AG04449 (cell line): ENCODE results near the gene JAZF1.

ENCODE experiments used
- CTCF ChIA-PET: fragments of 350-600 bp; formaldehyde crosslinking; extraction: SDS; loops from one replicate; lab custom pipeline; 2021; ENCODE audit warnings: antibody characterized with exemption; lab: Yijun Ruan, JAX
- POLR2A ChIA-PET: fragments of 400-600, 350-600 bp; formaldehyde crosslinking; extraction: SDS; loops from one replicate; lab custom pipeline; 2020; ENCODE audit warnings: antibody characterized with exemption, inconsistent platforms; lab: Yijun Ruan, JAX
- DNase-seq: peaks from one replicate; pipeline ENCODE4 v3.0.0-alpha.2; 2010; ENCODE audit warnings: low read depth, low spot score
- H3K4me3 ChIP-seq: 2 replicates; pipeline ENCODE4 v1.5.1; 2011; ENCODE audit warnings: low read depth, mild to moderate bottlenecking, control low read depth, low read length
- TF ChIP-seq, protein P1 (sequence below): IDR thresholded peaks from one replicate; pipeline ENCODE4 v1.5.1; 2011; ENCODE audit warnings: mild to moderate bottlenecking, moderate library complexity, low read length, control low read depth, inconsistent platforms; ENCODE audit not compliant: insufficient read depth; ENCODE audit errors: missing control alignments

JAZF1 gene

DNA sequence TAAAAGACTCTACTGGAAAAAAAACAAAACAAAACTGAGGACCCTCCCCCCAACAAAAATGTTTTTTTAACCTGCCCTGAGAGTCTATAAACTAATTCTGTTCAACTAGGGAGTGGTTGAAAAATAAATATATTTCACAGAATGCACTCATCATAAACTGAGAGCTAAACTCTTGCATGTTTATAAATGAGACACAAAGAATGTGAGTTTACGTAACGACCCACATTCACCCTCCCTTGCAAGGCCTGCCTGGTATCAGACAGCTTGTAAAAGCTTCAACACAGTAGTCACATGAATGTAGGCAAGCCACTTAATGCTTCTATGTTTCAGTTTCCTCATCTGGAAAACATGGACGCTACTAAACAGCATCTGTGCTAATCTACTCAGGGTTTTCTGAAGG lies 50.3 kb downstream of the JAZF1 start:
- POLR2A ChIA-PET, result no interaction called here
- TF ChIP-seq, protein P1, sequence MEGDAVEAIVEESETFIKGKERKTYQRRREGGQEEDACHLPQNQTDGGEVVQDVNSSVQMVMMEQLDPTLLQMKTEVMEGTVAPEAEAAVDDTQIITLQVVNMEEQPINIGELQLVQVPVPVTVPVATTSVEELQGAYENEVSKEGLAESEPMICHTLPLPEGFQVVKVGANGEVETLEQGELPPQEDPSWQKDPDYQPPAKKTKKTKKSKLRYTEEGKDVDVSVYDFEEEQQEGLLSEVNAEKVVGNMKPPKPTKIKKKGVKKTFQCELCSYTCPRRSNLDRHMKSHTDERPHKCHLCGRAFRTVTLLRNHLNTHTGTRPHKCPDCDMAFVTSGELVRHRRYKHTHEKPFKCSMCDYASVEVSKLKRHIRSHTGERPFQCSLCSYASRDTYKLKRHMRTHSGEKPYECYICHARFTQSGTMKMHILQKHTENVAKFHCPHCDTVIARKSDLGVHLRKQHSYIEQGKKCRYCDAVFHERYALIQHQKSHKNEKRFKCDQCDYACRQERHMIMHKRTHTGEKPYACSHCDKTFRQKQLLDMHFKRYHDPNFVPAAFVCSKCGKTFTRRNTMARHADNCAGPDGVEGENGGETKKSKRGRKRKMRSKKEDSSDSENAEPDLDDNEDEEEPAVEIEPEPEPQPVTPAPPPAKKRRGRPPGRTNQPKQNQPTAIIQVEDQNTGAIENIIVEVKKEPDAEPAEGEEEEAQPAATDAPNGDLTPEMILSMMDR, result no peak
- DNase-seq, result peak; percentile 79
- H3K4me3 ChIP-seq, result no peak overlapping the region
- CTCF ChIA-PET, result interaction anchor here (1.6 kb wide), 1 partner anchor 36 kb away, joined by 7 read pairs; no protein-coding TSS in a partner anchor

DNA sequence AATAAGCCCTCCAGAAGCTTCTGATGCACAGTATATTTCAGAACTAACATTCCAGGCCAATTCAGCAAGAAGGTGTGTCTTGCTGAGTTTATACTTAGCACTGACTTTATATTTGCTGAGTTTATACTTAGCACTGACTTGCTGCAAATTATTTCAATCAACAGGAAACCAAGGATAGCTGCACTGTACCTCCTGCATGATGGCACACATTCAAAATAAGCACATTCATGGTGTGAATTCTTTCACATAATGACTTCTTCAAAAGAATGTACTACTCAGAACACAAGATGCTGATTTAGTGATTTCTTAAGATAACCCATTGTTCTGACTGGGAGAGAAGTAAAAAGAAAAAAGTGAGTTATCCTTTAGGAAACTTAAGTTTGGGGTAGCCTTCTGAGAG lies 52.0 kb downstream of the JAZF1 start:
- CTCF ChIA-PET, result no interaction called here

DNA sequence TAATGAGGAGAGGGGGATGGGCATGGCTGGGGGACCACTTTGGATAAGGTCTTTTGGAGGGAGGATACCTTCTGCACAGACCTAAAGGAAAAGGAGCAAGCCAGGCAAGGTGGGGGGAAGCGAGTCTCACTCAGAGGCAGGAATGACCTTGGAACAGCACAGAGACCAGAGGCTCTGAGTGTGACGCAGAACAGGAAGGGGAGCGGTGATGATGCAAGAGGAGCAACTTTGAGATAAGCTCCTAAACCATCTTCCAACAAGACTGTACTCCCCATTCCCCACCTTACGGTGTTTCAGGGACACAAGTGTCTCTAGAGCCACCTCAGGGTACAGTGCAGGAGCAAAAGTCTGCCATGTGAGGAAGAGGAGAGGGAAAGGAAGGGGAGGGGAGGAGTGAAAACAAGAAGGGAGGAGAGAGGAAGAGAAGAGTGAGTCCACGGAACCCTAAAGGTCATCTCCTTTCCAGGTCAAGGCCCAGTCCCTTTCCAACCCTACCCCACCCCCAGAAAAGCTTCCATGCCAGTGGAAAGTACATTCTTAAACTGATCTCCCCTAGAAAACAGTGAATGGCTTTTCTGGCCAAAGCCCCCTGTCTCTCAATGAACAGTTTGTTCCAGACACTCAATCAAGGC lies 54.1 kb downstream of the JAZF1 start:
- POLR2A ChIA-PET, result no interaction called here
- CTCF ChIA-PET, result interaction anchor here (0.6 to 2.8 kb wide), 6 partner anchors 15 to 171 kb away, joined by 3 to 13 read pairs (median 5); no protein-coding TSS in a partner anchor
- no peak overlapping the region for H3K4me3 ChIP-seq
- DNase-seq, result no peak
- TF ChIP-seq, protein P1, result no peak

More for the DNA sequence above, 52.0 kb downstream of the JAZF1 start:
- TF ChIP-seq, protein P1, result no peak
- H3K4me3 ChIP-seq, result no peak overlapping the region
- POLR2A ChIA-PET, result interaction anchor here (0.5 kb wide), 1 partner anchor 31 kb away, joined by 4 read pairs; no protein-coding TSS in a partner anchor
- peak; percentile 66 for DNase-seq

DNA sequence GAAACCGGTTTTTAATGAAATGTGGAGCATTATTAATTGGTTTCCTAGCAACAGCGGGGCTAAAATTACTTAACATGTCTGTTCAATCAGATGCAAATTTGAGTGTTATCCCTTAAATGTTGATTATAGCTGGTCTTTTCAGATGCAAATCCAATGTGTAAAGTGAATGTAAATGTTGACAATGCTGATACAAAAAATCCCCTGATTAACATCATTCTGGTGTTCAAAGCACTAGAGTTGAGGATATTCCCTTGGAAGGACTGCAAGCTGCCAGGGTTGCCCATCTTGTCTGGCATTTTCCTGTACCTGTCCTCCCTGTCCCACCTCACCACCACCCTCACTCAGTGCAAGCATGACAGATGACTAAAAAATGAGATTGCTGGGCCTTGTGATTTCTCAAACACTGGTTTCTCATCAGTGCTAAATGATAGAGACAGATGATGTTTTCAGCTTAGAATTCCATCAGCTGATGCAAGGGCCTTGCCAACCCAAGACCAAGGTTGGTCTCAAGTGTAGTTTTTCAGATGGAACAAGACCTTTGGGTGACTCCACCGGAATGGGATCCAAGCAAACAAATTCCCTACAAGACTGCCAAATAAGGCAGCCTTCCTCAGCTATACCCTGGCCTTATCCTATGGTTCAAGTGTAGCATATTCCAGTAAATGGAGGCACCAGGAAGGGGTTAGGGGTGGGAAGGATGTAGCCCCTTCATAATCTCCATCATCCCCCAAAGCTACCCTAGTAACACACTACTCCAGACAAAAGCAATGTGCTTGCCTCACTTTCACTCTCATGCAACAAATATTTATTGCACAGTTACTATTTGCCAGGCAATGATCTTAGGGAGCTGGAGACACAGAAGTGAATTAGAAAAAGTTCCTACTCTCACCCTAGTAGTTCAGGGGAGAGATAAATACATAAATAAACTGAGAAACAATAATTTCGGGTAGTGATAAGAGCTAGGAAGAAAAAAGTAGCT lies 54.9 kb downstream of the JAZF1 start:
- TF ChIP-seq, protein P1, result no peak
- ChIA-PET CTCF (interaction anchor here (0.6 to 2.8 kb wide), 7 partner anchors 14 to 171 kb away, joined by 3 to 13 read pairs (median 5); no protein-coding TSS in a partner anchor), POLR2A (interaction anchor here (1.1 kb wide), 1 partner anchor 50 kb away, joined by 3 read pairs; no protein-coding TSS in a partner anchor)
- H3K4me3 ChIP-seq, result no peak overlapping the region
- DNase-seq, result no peak

DNA sequence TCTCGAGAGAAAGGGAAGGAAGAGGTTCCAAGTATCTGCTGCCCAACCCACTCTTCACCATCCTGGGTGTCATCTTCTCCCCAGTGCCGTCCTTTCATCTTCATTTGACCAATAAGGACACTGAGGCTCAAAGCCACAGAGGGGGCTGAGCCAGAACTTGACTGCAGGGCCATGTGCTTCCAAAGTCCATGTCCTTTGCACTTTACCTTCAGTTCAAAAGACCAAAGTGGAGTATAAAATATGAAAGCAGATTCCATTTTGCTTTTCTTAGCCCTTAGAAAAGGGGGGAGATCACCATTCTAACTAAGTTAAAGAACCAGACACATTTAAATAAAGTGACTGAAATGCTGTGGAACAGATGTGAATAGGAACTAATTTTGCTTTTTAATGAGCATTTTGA lies 56.2 kb downstream of the JAZF1 start:
- no peak for DNase-seq

More for the DNA sequence above, 56.2 kb downstream of the JAZF1 start:
- ChIA-PET CTCF (interaction anchor here (1.0 to 1.5 kb wide), 2 partner anchors 31 to 104 kb away, joined by 3 to 4 read pairs; no protein-coding TSS in a partner anchor), POLR2A (no interaction called here)
- no peak overlapping the region for H3K4me3 ChIP-seq
- TF ChIP-seq, protein P1, result no peak
